ENCODE measurements around the gene KLHL29.

GRCh38 chr2:23342075-23342474, 42.9 kb upstream of the KLHL29 start:
- TF ChIP-seq, protein P1, sequence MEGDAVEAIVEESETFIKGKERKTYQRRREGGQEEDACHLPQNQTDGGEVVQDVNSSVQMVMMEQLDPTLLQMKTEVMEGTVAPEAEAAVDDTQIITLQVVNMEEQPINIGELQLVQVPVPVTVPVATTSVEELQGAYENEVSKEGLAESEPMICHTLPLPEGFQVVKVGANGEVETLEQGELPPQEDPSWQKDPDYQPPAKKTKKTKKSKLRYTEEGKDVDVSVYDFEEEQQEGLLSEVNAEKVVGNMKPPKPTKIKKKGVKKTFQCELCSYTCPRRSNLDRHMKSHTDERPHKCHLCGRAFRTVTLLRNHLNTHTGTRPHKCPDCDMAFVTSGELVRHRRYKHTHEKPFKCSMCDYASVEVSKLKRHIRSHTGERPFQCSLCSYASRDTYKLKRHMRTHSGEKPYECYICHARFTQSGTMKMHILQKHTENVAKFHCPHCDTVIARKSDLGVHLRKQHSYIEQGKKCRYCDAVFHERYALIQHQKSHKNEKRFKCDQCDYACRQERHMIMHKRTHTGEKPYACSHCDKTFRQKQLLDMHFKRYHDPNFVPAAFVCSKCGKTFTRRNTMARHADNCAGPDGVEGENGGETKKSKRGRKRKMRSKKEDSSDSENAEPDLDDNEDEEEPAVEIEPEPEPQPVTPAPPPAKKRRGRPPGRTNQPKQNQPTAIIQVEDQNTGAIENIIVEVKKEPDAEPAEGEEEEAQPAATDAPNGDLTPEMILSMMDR (IDR thresholded peaks at IDR 0.05; ENCODE audit: insufficient read depth, low read depth, low read length) = no peak
- no peak for TF ChIP-seq EZH2 (IDR thresholded peaks at IDR 0.05; ENCODE audit: insufficient read depth, low read length)
